ENCODE data around the gene SMAD7.

DNA sequence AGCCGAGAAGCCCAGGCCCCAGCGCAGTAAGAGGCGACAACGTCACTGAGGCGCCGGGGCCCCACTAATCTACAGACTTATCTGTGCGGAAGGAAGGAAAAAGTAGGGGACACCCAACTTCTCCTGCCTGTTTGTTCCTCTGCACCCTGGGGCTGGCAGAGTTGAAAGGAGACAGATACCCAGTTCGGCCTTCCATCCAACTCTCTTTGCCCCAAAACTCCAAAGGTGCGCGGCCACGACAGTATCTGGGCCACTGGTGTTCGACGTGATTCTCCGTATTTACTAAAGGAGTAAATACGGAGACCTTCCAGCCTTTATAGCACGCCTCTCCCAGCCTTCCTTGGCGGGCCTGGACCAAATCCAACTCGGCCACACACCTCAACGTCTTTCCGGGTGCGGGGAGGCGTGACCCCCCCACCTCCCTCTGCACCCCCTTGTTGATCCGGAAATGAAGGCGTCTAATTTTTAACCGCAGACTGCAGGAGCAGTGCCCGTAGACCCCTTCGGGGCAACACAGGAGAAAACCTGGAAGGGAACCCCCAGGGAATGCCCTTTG is 1.6 kb downstream of the SMAD7 start:
- no peak for TF ChIP-seq POLR2A (IDR thresholded peaks at IDR 0.05)
- TF ChIP-seq, protein P1, sequence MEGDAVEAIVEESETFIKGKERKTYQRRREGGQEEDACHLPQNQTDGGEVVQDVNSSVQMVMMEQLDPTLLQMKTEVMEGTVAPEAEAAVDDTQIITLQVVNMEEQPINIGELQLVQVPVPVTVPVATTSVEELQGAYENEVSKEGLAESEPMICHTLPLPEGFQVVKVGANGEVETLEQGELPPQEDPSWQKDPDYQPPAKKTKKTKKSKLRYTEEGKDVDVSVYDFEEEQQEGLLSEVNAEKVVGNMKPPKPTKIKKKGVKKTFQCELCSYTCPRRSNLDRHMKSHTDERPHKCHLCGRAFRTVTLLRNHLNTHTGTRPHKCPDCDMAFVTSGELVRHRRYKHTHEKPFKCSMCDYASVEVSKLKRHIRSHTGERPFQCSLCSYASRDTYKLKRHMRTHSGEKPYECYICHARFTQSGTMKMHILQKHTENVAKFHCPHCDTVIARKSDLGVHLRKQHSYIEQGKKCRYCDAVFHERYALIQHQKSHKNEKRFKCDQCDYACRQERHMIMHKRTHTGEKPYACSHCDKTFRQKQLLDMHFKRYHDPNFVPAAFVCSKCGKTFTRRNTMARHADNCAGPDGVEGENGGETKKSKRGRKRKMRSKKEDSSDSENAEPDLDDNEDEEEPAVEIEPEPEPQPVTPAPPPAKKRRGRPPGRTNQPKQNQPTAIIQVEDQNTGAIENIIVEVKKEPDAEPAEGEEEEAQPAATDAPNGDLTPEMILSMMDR (IDR thresholded peaks at IDR 0.05), result no peak
- no peak for TF ChIP-seq POLR2AphosphoS5 (IDR thresholded peaks at IDR 0.05)
- TF ChIP-seq EP300 (IDR thresholded peaks at IDR 0.05), result no peak
